Uterus (tissue), 2 donors: ENCODE results near the gene RASSF10.

ENCODE experiments used
- POLR2A ChIP-seq, 2 donors: fragments of 450-650 bp; IDR thresholded peaks; one replicate each; pipeline ENCODE4 v1.6.1; 2016; ENCODE audit warnings: antibody characterized with exemption in 2 of 2, mild to moderate bottlenecking in 1 of 2, moderate library complexity in 1 of 2
- TF ChIP-seq, protein P1 (sequence below), 4 experiments: fragments of 200-600 bp in 2 of 4; fragments of 450-650 bp in 2 of 4; sonication (generic) in 2 of 4; IDR thresholded peaks; one replicate each; pipeline ENCODE4 v1.5.1; 2016 to 2019; ENCODE audit warnings: antibody characterized with exemption in 4 of 4, mild to moderate bottlenecking in 2 of 4, moderate library complexity in 1 of 4

DNA sequence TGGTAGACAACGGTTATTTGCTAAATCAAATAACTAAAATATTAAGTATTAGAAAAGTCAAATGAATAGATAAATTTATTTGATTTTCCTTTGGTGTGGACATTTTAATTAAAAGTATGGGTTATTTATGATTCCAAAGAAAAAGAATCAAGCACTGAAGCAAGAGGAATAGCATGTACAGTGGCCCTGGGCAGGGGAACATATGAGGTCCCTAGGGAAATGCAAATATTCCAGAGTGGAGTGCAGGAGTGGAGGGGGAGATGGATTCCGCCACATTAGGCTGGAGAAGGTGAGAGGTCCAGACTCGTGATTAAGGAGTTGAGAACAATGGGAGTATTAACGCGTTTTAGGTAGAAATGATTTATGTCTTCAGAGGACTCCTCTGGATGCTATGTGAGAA, 30.0 kb downstream of the RASSF10 start:
- TF ChIP-seq, protein P1, sequence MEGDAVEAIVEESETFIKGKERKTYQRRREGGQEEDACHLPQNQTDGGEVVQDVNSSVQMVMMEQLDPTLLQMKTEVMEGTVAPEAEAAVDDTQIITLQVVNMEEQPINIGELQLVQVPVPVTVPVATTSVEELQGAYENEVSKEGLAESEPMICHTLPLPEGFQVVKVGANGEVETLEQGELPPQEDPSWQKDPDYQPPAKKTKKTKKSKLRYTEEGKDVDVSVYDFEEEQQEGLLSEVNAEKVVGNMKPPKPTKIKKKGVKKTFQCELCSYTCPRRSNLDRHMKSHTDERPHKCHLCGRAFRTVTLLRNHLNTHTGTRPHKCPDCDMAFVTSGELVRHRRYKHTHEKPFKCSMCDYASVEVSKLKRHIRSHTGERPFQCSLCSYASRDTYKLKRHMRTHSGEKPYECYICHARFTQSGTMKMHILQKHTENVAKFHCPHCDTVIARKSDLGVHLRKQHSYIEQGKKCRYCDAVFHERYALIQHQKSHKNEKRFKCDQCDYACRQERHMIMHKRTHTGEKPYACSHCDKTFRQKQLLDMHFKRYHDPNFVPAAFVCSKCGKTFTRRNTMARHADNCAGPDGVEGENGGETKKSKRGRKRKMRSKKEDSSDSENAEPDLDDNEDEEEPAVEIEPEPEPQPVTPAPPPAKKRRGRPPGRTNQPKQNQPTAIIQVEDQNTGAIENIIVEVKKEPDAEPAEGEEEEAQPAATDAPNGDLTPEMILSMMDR (IDR thresholded peaks at IDR 0.05): no peak
- no peak for TF ChIP-seq POLR2A (IDR thresholded peaks at IDR 0.05)
